Fibroblast of lung (primary cell): ENCODE results near the gene PPFIA2. TPM values are rescaled to one million over a fixed set of nuclear protein-coding genes. Genes with fewer than 3 reads are reported as not detected.
A peak's percentile ranks its signal among the peaks of the same experiment; 100 is the strongest.

ENCODE experiments used
- DNase-seq, 2 donors: peaks; one replicate each; pipeline versions ENCODE4 v3.0.0 to v3.0.0-alpha.2; 2010; ENCODE audit warnings: low read depth in 2 of 2
- H2AFZ ChIP-seq: 2 replicates; pipeline ENCODE4 v1.5.1; 2012; ENCODE audit warnings: low read length, control low read depth, inconsistent platforms
- H3K27ac ChIP-seq: 2 replicates; pipeline ENCODE4 v1.5.1; 2011; ENCODE audit warnings: low read length, control low read depth; ENCODE audit not compliant: insufficient read depth
- H3K27me3 ChIP-seq: 2 replicates; pipeline ENCODE4 v1.5.1; 2011; ENCODE audit warnings: mild to moderate bottlenecking, low read length; ENCODE audit not compliant: control insufficient read depth, insufficient read depth
- H3K36me3 ChIP-seq: 2 replicates; pipeline ENCODE4 v1.5.1; 2011; ENCODE audit warnings: low read length; ENCODE audit not compliant: control insufficient read depth, insufficient read depth
- H3K4me1 ChIP-seq: 2 replicates; pipeline ENCODE4 v1.5.1; 2011; ENCODE audit warnings: low read length; ENCODE audit not compliant: control insufficient read depth, insufficient read depth; ENCODE audit errors: extremely low read depth
- H3K4me2 ChIP-seq: 2 replicates; pipeline ENCODE4 v1.5.1; 2011; ENCODE audit warnings: low read length, control low read depth; ENCODE audit not compliant: insufficient read depth; ENCODE audit errors: extremely low read depth
- H3K4me3 ChIP-seq, 4 experiments: fragments of 200-600 bp in 1 of 4; sonication (generic) in 1 of 4; replicated peaks in 1 of 4; 2 replicates each; pipeline ENCODE4 v1.5.1; 2011 to 2016; ENCODE audit warnings: low read length in 4 of 4, low read depth in 3 of 4, mild to moderate bottlenecking in 3 of 4, control low read depth in 2 of 4, inconsistent platforms in 1 of 4, mixed read lengths in 1 of 4; ENCODE audit not compliant: insufficient read depth in 1 of 4; ENCODE audit errors: control extremely low read depth in 1 of 4
- H3K79me2 ChIP-seq: 2 replicates; pipeline ENCODE4 v1.5.1; 2012; ENCODE audit warnings: mild to moderate bottlenecking, low read length, inconsistent platforms; ENCODE audit not compliant: control insufficient read depth, insufficient read depth
- H3K9ac ChIP-seq: 2 replicates; pipeline ENCODE4 v1.5.1; 2011; ENCODE audit warnings: mild to moderate bottlenecking, low read length, control low read depth; ENCODE audit not compliant: insufficient read depth
- H3K9me3 ChIP-seq: 2 replicates; pipeline ENCODE4 v1.5.1; 2012; ENCODE audit warnings: low read depth, low read length; ENCODE audit not compliant: control insufficient read depth, insufficient read depth
- H4K20me1 ChIP-seq: 2 replicates; pipeline ENCODE4 v1.5.1; 2011; ENCODE audit warnings: low read length; ENCODE audit not compliant: control insufficient read depth, insufficient read depth; ENCODE audit errors: extremely low read depth
- CTCF ChIP-seq, 2 donors: IDR thresholded peaks in 1 of 2; conservative IDR thresholded peaks in 1 of 2; 1 replicate in 1 of 2; 2 replicates in 1 of 2; pipeline ENCODE4 v1.5.1; 2011 to 2012; ENCODE audit warnings: low read length in 2 of 2, control low read depth in 1 of 2, inconsistent platforms in 1 of 2, low read depth in 1 of 2, mild to moderate bottlenecking in 1 of 2
- EZH2 ChIP-seq: IDR thresholded peaks from 2 replicates; pipeline ENCODE4 v1.5.1; 2012; ENCODE audit warnings: low read length, control low read depth, mild to moderate bottlenecking; ENCODE audit errors: missing control alignments
- polyA plus RNA-seq, 2 donors: library from polyadenylated mRNA; depleted of rRNA in 1 of 2; stranded (reverse) in 1 of 2; unstranded in 1 of 2; fragments of >200 nt; gene quantifications; 2 replicates each; pipeline ENCODE4 v1.2.1, GENCODE V29; 2011 to 2012; ENCODE audit warnings: missing spikeins in 1 of 2
- total RNA-seq: library from RNA; depleted of rRNA; stranded (reverse); fragments of >200 nt; gene quantifications from 2 replicates; pipeline ENCODE4 v1.2.1, GENCODE V29; 2014

PPFIA2 gene
- total and polyA plus RNA-seq, 2 donors (not counting 1 experiment from before 2014, with no cell fraction given): 0.54 to 2.1 TPM

- H3K4me2 ChIP-seq: no peak overlapping the region
- no peaks in the 10 kb centered on the region for H3K79me2 ChIP-seq
- TF ChIP-seq CTCF (conservative IDR thresholded peaks at IDR 0.05 in 1 of 2, IDR thresholded peaks at IDR 0.05 in 1 of 2; ENCODE audit: low read depth in 1 of 2, low read length in 2 of 2) (no peak), EZH2 (no peak)
- H3K36me3 ChIP-seq: no peaks in the 10 kb centered on the region
- H3K9ac ChIP-seq: no peak overlapping the region
- H4K20me1 ChIP-seq: no peaks in the 10 kb centered on the region
- H3K4me1 ChIP-seq: no peaks in the 10 kb centered on the region
- DNase-seq: no peak
- no peak overlapping the region for H3K27ac ChIP-seq
- no peak overlapping the region for H3K4me3 ChIP-seq
- H2AFZ ChIP-seq: no peak overlapping the region
- no peaks in the 10 kb centered on the region for H3K9me3 ChIP-seq
- H3K27me3 ChIP-seq: no peaks in the 10 kb centered on the region
Measured at GRCh38 chr12:81231574-81232368, 527.4 kb downstream of the PPFIA2 start.

GRCh38 chr12:81229759-81230158 lies 529.4 kb downstream of the PPFIA2 start:
- H3K9ac ChIP-seq: no peak overlapping the region
- TF ChIP-seq EZH2 (no peak), CTCF (conservative IDR thresholded peaks at IDR 0.05 in 1 of 2, IDR thresholded peaks at IDR 0.05 in 1 of 2; ENCODE audit: low read depth in 1 of 2, low read length in 2 of 2) (no peak)

GRCh38 chr12:81224626-81225025 lies 534.5 kb downstream of the PPFIA2 start:
- no peaks in the 10 kb centered on the region for H3K27me3 ChIP-seq
- no peaks in the 10 kb centered on the region for H3K79me2 ChIP-seq
- H3K4me3 ChIP-seq: no peak overlapping the region
- DNase-seq: peak in 1 of 2 donors; percentile 50
- H3K4me2 ChIP-seq: no peak overlapping the region
- no peaks in the 10 kb centered on the region for H3K9me3 ChIP-seq
- H3K9ac ChIP-seq: no peak overlapping the region
- H2AFZ ChIP-seq: no peak overlapping the region
- TF ChIP-seq EZH2 (no peak), CTCF (conservative IDR thresholded peaks at IDR 0.05 in 1 of 2, IDR thresholded peaks at IDR 0.05 in 1 of 2; ENCODE audit: low read depth in 1 of 2, low read length in 2 of 2) (no peak)
- no peaks in the 10 kb centered on the region for H3K4me1 ChIP-seq
- no peaks in the 10 kb centered on the region for H4K20me1 ChIP-seq
- no peaks in the 10 kb centered on the region for H3K36me3 ChIP-seq
- H3K27ac ChIP-seq: no peak overlapping the region

More at GRCh38 chr12:81229759-81230158, 529.4 kb downstream of the PPFIA2 start:
- no peak overlapping the region for H3K27ac ChIP-seq
- H2AFZ ChIP-seq: peak overlapping the region; percentile 14
- H3K27me3 ChIP-seq: no peaks in the 10 kb centered on the region
- no peak overlapping the region for H3K4me3 ChIP-seq
- no peak for DNase-seq
- no peaks in the 10 kb centered on the region for H4K20me1 ChIP-seq
- no peaks in the 10 kb centered on the region for H3K9me3 ChIP-seq
- H3K4me1 ChIP-seq: no peaks in the 10 kb centered on the region
- H3K36me3 ChIP-seq: no peaks in the 10 kb centered on the region
- H3K79me2 ChIP-seq: no peaks in the 10 kb centered on the region
- H3K4me2 ChIP-seq: no peak overlapping the region
